GM23248 (cell line): Measurements from ENCODE around the gene LRRC4B.
"Not testable (repeated sequence)": the region's sequence is repeated elsewhere in the genome, so short reads cannot be mapped to it uniquely, and the experiment has no call there.

Experiments used
- EZH2 ChIP-seq: fragments of 200-600 bp; sonication (generic); IDR thresholded peaks from 2 replicates; pipeline ENCODE4 v1.6.1; 2018; ENCODE audit warnings: antibody characterized with exemption, mild to moderate bottlenecking; ENCODE audit not compliant: insufficient read depth, poor library complexity, severe bottlenecking
- EZH2phosphoT487 ChIP-seq: fragments of 200-600 bp; sonication (generic); IDR thresholded peaks from 2 replicates; pipeline ENCODE4 v1.6.1; 2018; ENCODE audit warnings: antibody characterized with exemption, moderate library complexity, mild to moderate bottlenecking, low read depth; ENCODE audit not compliant: insufficient read depth

DNA sequence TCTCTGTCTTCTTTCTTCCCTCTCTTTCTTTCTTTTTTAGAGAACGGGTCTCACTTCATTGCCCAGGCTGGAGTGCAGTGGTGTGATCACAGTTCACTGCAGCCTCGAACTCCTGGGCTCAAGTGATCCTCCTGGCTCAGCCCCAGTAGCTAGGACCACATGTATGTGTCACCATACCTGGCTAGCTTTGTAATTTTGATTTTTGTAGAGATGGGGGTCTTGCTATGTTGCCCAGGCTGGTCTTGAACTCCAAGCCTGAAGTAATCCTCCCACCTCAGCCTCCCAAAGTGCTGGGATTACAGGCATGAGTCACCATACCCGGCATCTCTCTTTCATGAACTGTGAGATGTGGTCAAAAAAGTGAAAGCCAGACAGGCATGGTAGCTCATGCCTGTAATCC lies 94.9 kb downstream of the LRRC4B start:
- not testable (repeated sequence) for TF ChIP-seq EZH2, EZH2phosphoT487
